Muscle of leg (tissue), 16 donors: ENCODE results near the gene WDR4. TPM values are rescaled to one million over a fixed set of nuclear protein-coding genes. Genes with fewer than 3 reads are reported as not detected.
"Not testable (repeated sequence)": the region's sequence is repeated elsewhere in the genome, so short reads cannot be mapped to it uniquely, and the experiment has no call there.

Experiments used
- DNase-seq: peaks from one replicate; pipeline ENCODE4 v3.0.0; 2013
- H3K27ac ChIP-seq: one replicate; pipeline ENCODE4 v1.5.1; 2013; ENCODE audit warnings: mild to moderate bottlenecking, low read length, control low read depth
- H3K27me3 ChIP-seq: one replicate; pipeline ENCODE4 v1.6.1; 2013; ENCODE audit warnings: low read length; ENCODE audit not compliant: control insufficient read depth, insufficient read depth
- H3K36me3 ChIP-seq: one replicate; pipeline ENCODE4 v1.6.1; 2013; ENCODE audit warnings: low read length; ENCODE audit not compliant: control insufficient read depth, insufficient read depth
- H3K4me1 ChIP-seq: one replicate; pipeline ENCODE4 v1.6.1; 2013; ENCODE audit warnings: low read length; ENCODE audit not compliant: control insufficient read depth, insufficient read depth
- H3K4me3 ChIP-seq: one replicate; pipeline ENCODE4 v1.5.1; 2013; ENCODE audit warnings: low read length, control low read depth
- H3K9me3 ChIP-seq: replicated peaks from 2 replicates; pipeline ENCODE4 v1.6.1; 2013; ENCODE audit warnings: low read depth, low read length; ENCODE audit not compliant: control insufficient read depth
- WGBS: methylation state at CpG from one replicate; pipeline ENCODE4 v1.1.5; 2013; ENCODE audit warnings: missing lambda C conversion rate; ENCODE audit not compliant: insufficient coverage; 5-methylcytosine and 5-hydroxymethylcytosine counted together
- long read RNA-seq, 11 donors: transcript quantifications; one replicate each; lab custom pipeline, GENCODE V29; 2026
- polyA plus RNA-seq, 8 donors: library from polyadenylated mRNA; unstranded; fragments of 120-200 nt; gene quantifications; one replicate each; pipeline versions ENCODE4 v1.2.1 to v1.2.3, GENCODE V29; 2013; ENCODE audit warnings: inconsistent platforms in 1 of 8, low replicate concordance in 1 of 8; ENCODE audit not compliant: insufficient read length in 8 of 8, insufficient read depth in 1 of 8
- total RNA-seq: library from RNA; stranded (reverse); fragments of 120-200 nt; gene quantifications from one replicate; pipeline ENCODE4 v1.2.4, GENCODE V29; 2013

WDR4 gene, protein sequence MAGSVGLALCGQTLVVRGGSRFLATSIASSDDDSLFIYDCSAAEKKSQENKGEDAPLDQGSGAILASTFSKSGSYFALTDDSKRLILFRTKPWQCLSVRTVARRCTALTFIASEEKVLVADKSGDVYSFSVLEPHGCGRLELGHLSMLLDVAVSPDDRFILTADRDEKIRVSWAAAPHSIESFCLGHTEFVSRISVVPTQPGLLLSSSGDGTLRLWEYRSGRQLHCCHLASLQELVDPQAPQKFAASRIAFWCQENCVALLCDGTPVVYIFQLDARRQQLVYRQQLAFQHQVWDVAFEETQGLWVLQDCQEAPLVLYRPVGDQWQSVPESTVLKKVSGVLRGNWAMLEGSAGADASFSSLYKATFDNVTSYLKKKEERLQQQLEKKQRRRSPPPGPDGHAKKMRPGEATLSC
- total RNA-seq (5.5 TPM), polyA plus RNA-seq (10 to 100 TPM in 1 of 8 donors, 1 to 10 TPM in 7; 6.7 to 10.7 (median 9.3) TPM)
- long read RNA-seq, donor 1: 0 reads
- long read RNA-seq, donor 2: 0 reads
- long read RNA-seq, donor 3, partial matches to known transcripts: 0 of 1 reads
- long read RNA-seq, donor 3, other reads (novel, unspliced or antisense): 0 of 1 reads
- long read RNA-seq, donor 4, partial matches to known transcripts: 0 of 2 reads
- long read RNA-seq, donor 4, other reads (novel, unspliced or antisense): 0 of 2 reads
- long read RNA-seq, donor 5, partial matches to known transcripts: 0 of 6 reads
- long read RNA-seq, donor 5, other reads (novel, unspliced or antisense): 0 of 6 reads
- long read RNA-seq, donor 6: 0 reads
- long read RNA-seq, donor 7: 0 reads
- long read RNA-seq, donor 8, partial matches to known transcripts: 0 of 1 reads
- long read RNA-seq, donor 8, other reads (novel, unspliced or antisense): 0 of 1 reads
- long read RNA-seq, donor 9, partial matches to known transcripts: 30 of 87 reads
- long read RNA-seq, donor 9, other reads (novel, unspliced or antisense): 57 of 87 reads
- long read RNA-seq, donor 10, partial matches to known transcripts: 0 of 3 reads
- long read RNA-seq, donor 10, other reads (novel, unspliced or antisense): 0 of 3 reads
- long read RNA-seq, donor 11, partial matches to known transcripts: 0 of 1 reads
- long read RNA-seq, donor 11, other reads (novel, unspliced or antisense): 0 of 1 reads

DNA sequence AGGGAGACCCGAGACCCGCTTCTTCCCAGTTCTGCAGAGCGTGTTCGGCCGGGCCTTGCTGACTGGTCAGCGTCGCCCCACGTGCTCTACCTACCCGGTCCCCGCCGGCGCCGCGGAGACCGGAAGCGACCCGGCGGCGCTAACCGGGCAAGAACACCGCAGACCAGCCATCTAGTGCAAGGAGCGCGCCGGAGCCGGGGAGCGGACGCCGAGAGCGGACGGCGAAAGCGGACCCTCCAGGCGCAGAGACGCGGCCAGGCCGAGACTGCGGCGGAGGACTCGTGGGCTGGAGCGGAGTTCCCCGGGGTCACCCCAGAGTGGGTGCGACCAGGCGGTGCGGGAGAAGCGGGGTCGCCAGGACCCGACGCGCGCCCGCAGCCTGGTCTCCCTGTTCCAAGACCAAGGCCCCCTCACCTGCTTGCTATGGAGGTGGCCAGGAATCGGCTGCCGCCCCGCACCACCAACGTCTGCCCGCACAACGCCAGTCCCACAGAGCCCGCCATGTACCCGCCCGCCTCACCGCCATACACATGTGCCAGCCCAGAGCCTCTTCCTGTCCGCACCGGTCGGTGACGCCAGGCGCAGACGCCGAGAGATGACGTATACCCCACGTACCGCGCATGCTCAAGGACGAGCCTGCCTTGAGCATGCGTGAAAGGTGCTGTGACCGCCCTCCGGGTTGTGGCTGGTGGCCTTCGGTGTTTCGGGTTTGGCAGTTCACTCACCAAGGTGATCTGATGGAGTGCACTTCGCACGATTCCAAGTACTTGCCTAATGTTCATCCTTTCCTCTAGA, at the start of gene WDR4:
WDR4 (minus strand) TSS at position 547 of the 795 bp plus-strand sequence; CDS start at position 503, 44 bp downstream.
- H3K36me3 ChIP-seq: peaks cover 18% of the 10 kb centered on the region
- H3K27ac ChIP-seq: peak within 1 kb of the TSS; percentile 88
- WGBS: under 1% methylated on average over 77 of the region's 80 CpGs
- DNase-seq: peak; percentile 99
- H3K27me3 ChIP-seq: no peaks in the 10 kb centered on the region
- peak within 1 kb of the TSS; percentile 86 for H3K4me3 ChIP-seq
- peaks cover 15% of the 10 kb centered on the region for H3K4me1 ChIP-seq
- no peaks in the 10 kb centered on the region for H3K9me3 ChIP-seq

DNA sequence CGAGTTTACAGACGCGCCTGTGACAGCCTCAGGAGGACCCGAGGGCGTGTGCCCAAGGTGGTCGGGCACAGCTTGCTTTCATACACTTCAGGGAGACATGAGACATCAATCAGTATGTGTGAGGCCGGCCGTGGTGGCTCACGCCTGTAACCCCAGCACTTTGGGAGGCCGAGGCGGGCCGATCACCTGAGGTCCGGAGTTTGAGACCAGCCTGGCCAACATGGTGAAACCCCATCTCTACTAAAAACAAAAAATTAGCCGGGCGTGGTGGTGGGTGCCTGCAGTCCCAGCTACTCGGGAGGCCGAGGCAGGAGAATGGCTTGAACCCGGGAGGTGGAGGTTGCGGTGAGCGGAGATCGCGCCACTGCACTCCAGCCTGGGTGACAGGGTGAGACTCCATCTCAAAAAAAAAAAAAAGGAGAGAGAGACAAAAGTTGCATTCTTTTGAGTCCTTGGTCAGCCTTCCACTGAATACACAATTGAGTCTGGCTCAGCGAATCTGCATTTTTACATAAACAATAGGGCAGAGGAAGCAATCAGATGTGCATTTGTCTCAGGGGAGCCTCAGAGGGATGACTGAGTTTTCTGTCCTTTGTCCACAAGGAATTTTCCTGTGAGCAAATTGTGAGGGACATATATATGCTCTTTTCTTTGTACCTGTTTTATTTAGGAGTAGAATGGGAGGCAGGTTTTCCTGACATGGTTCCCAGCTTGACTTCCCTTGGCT, 48.3 kb upstream of the WDR4 start:
- H3K36me3 ChIP-seq, DNase-seq: not testable (repeated sequence)
- 89% methylated on average over 15 of the region's 23 CpGs for WGBS

DNA sequence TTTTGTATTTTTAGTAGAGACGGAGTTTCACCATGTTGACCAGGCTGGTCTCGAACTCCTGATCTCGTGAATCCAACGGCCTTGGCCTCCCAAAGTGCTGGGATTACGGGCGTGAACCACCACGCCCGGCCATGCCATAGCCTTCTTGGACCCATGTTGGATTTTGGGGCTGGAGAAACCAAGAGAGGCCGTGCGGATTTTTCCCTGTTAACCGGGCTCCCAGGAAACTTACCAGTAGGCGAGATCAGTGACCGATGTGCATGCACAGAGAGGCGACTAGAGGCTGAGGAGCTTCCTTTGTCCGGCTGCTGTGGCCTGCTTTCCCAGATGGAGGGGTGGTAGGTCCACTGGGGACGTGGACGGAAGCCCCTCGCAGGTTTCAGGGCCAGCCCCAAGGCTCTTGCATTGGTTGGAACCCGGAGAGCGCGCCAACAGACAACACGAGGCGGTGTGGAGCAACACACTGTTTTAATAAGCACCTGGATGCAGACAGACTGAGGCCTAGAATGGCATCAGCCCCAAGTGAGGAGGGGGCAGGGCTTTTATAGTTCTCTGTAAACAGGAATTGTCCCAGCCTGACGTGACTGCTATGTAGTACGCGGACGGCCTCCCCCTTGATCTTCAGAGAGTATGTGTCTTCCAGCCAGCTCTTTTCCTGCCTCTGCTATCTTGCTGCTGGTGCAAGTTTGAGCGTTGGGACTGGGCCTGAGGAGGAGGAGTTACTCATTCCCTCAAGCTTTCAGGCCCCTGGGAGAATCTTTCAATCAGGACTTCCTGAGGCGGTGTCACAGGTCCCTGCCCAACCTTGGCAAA, 46.0 kb upstream of the WDR4 start, which contains the start of gene ERVH48-1:
ERVH48-1 (minus strand) TSS at position 517 of the 813 bp plus-strand sequence. CDS start 6,624 bp downstream, outside the sequence.
- Histone ChIP-seq H3K9me3 (no peaks in the 10 kb centered on the region), H3K36me3 (no peaks in the 10 kb centered on the region), H3K27me3 (no peaks in the 10 kb centered on the region), H3K27ac (no peak within 1 kb of the TSS), H3K4me1 (peaks cover 8% of the 10 kb centered on the region), H3K4me3 (no peak within 1 kb of the TSS)
- WGBS: 90% methylated on average over 15 of the region's 29 CpGs
- DNase-seq: no peak

More for the DNA sequence above, 48.3 kb upstream of the WDR4 start:
- not testable (repeated sequence) for H3K27ac ChIP-seq, H3K4me3 ChIP-seq, H3K4me1 ChIP-seq, H3K9me3 ChIP-seq, H3K27me3 ChIP-seq

DNA sequence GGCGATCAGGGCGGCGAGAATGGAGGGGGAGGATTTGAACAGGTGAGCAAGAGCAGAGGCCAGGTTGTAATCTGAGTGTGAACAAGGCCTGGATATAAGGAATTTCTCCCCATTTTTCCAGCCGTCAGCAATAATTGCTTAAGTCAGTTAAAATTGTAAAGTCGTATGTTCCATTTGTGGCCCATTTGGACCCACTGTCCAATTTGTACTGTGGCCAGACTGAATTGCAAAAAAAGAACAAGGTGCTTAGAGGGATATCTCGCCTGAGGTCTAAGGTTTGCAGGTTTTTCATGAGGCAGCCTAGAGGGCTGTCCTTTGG, 45.1 kb upstream of the WDR4 start:
- Histone ChIP-seq H3K36me3 (no peaks in the 10 kb centered on the region), H3K4me3 (no peak overlapping the region), H3K9me3 (no peaks in the 10 kb centered on the region), H3K27ac (no peak overlapping the region), H3K4me1 (peaks cover 8% of the 10 kb centered on the region), H3K27me3 (no peaks in the 10 kb centered on the region)
- no peak for DNase-seq
- WGBS: 74% methylated on average over 5 of the region's 6 CpGs

DNA sequence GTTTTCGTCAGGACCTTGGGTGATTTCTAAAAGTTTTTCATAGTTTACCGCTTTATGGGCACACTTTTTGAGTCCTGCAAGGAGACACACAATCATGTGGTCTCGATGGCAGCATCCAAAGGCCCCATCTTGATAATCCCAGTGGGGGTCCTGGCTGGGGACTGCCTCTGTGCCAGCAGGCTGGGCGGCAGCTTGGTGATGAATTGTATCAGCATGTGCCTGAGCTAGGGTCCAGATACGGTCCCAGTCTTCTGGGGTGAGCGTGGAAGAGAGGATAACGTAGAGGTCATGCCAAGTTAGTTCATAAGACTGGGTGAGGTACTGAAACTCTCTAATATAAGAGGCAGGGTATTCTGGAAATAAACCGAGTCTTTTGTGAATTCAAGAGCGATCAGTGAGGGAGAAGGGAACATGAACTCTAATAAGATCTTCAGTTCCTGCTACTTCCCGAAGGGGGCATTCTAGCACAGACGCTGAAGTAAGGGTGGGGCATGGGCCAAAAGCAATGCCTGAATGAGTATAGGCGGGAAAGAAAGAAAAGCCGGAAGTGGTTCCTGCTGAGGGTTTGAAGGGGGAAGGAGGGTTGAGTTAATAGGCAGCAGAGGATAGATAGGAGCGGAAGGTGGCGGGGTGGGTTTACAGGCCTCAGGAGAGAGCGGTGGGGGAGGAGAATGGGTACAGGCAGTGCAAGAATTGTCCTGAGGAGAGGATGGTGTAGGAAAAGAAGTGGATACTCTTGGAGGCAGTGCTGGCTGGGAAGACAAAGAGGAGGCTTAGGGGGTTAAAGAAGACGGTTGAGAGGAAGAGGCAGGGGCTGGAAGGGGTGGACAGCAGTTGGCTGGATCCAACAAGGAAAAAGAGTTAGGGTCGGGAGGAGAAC, 44.5 kb upstream of the WDR4 start:
- no peaks in the 10 kb centered on the region for H3K27me3 ChIP-seq
- H3K4me3 ChIP-seq: peak overlapping the region; percentile 14
- 18% methylated on average over 14 of the region's 18 CpGs for WGBS
- H3K9me3 ChIP-seq: no peaks in the 10 kb centered on the region
- H3K27ac ChIP-seq: no peak overlapping the region
- no peaks in the 10 kb centered on the region for H3K36me3 ChIP-seq
- peaks cover 8% of the 10 kb centered on the region for H3K4me1 ChIP-seq
- peak; percentile 94 for DNase-seq

DNA sequence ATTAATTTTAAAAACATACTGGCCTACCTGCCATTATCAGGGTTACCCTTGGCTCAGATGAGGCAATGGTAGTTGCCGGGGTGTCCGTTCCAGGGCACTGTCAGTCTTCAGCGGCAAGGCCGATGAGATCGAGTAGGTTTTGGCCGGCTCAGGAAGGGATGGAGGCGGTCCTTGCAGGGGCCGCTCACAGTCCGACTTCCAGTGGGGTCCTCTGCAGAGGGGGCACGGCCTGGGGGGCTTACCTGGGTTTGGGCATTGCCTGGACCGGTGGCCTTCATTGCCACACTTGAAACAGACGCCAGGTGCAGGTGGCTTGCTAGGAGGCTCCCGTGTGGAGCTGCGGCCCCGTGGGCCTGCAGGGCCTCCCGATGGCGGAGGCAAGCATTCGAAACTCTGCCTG, 43.6 kb upstream of the WDR4 start:
- 91% methylated on average over 12 of the region's 18 CpGs for WGBS
- peaks cover 8% of the 10 kb centered on the region for H3K4me1 ChIP-seq
- no peaks in the 10 kb centered on the region for H3K27me3 ChIP-seq
- no peak overlapping the region for H3K27ac ChIP-seq
- DNase-seq: no peak
- no peaks in the 10 kb centered on the region for H3K36me3 ChIP-seq
- H3K4me3 ChIP-seq: no peak overlapping the region
- H3K9me3 ChIP-seq: no peaks in the 10 kb centered on the region

DNA sequence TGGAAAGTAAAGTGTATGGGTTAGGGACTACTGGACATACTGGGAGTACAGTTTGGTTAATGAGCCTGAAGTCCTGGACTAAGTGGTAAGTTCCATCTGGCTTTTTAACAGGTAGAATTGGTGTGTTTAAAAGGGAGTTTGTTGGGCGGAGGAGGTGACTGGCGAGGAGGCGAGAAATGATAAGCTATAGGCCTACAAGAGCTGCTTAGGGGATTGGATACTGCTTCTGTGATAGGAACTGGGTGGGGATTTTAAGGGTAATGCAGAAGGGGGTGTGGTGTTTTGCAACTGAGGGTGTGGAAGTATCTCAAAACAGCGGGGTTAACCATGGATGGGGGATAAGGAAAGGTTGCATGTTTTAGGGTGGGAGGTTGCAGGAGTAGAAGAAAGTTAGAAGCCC, 42.6 kb upstream of the WDR4 start:
- no peak overlapping the region for H3K4me3 ChIP-seq
- WGBS: 95% methylated on average over 4 of the region's 4 CpGs
- H3K36me3 ChIP-seq: no peaks in the 10 kb centered on the region
- no peak for DNase-seq
- H3K27me3 ChIP-seq: no peaks in the 10 kb centered on the region
- peaks cover 8% of the 10 kb centered on the region for H3K4me1 ChIP-seq
- H3K9me3 ChIP-seq: no peaks in the 10 kb centered on the region
- no peak overlapping the region for H3K27ac ChIP-seq

DNA sequence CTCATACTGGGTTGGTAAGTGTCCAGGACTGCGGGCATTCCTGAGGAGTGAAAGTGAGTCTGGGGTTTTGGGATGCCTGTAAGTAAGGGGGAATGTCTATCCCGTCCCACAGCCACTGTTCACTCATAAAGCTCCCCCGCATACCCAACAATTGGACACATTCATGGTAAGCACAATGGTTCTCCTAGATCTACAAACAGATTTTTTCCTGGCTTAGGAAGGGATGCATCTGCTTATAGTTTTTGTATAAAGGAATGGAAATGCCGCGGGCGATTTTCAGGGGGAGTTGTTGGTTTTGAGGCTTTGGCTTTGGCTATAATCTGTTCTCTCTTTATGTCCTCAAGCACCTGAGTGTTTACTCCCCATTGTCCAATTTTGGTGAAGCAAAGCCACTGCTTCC, 39.0 kb upstream of the WDR4 start:
- no peaks in the 10 kb centered on the region for H3K27me3 ChIP-seq
- no peak overlapping the region for H3K27ac ChIP-seq
- no peak overlapping the region for H3K4me3 ChIP-seq
- no peaks in the 10 kb centered on the region for H3K9me3 ChIP-seq
- H3K36me3 ChIP-seq: no peaks in the 10 kb centered on the region
- no CpG with 5 or more reads among the region's 6 CpGs for WGBS
- no peaks in the 10 kb centered on the region for H3K4me1 ChIP-seq
- no peak for DNase-seq
